K562 (cell line): ENCODE data around the gene ABCA7. TPM values are rescaled to one million over a fixed set of nuclear protein-coding genes. Genes with fewer than 3 reads are reported as not detected.

Experiments used
- AFF1 ChIP-seq, 2 experiments: fragments of 450-650 bp; IDR thresholded peaks; 2 replicates each; pipeline ENCODE4 v1.6.1; 2018; ENCODE audit warnings: mild to moderate bottlenecking in 2 of 2, low read depth in 1 of 2; ENCODE audit not compliant: partially characterized antibody in 2 of 2
- ARID2 ChIP-seq: fragments of 450-650 bp; IDR thresholded peaks from 2 replicates; pipeline ENCODE4 v1.6.1; 2017; ENCODE audit warnings: antibody characterized with exemption, mild to moderate bottlenecking
- BMI1 ChIP-seq: fragments of 150-350 bp; IDR thresholded peaks from 2 replicates; pipeline ENCODE4 v1.6.1; 2014; ENCODE audit warnings: low read length
- GATA2 ChIP-seq: sonication (generic); formaldehyde crosslinking; IDR thresholded peaks from 2 replicates; pipeline ENCODE4 v1.4.0; 2020; ENCODE audit warnings: mild to moderate bottlenecking, missing genetic modification reagents
- HDGF ChIP-seq: fragments of 450-650 bp; IDR thresholded peaks from 2 replicates; pipeline ENCODE4 v1.6.1; 2016
- HLTF ChIP-seq: fragments of 450-650 bp; IDR thresholded peaks from 2 replicates; pipeline ENCODE4 v1.6.1; 2016
- IRF1 ChIP-seq: sonication (generic); formaldehyde crosslinking; IDR thresholded peaks from 2 replicates; pipeline ENCODE4 v1.8.0; 2022; ENCODE audit warnings: missing genetic modification reagents, mild to moderate bottlenecking, borderline replicate concordance
- KDM2B ChIP-seq: fragments of 250-450 bp; sonication (Bioruptor Pico); IDR thresholded peaks from 2 replicates; pipeline ENCODE4 v1.8.0; 2021; ENCODE audit warnings: mild to moderate bottlenecking, moderate library complexity
- MCM2 ChIP-seq: fragments of 450-650 bp; IDR thresholded peaks from 2 replicates; pipeline ENCODE4 v1.6.1; 2017; ENCODE audit warnings: low read depth, mild to moderate bottlenecking
- MITF ChIP-seq: IDR thresholded peaks from 2 replicates; pipeline ENCODE4 v1.6.1; 2014; ENCODE audit warnings: antibody characterized with exemption
- NFIC ChIP-seq: fragments of 450-650 bp; IDR thresholded peaks from 2 replicates; pipeline ENCODE4 v1.6.1; 2017; ENCODE audit warnings: mild to moderate bottlenecking, inconsistent platforms
- NR1H2 ChIP-seq: sonication (generic); formaldehyde crosslinking; IDR thresholded peaks from 2 replicates; pipeline ENCODE4 v1.4.0; 2020; ENCODE audit warnings: mild to moderate bottlenecking, missing genetic modification reagents
- POLR2A ChIP-seq: fragments of 450-650 bp; conservative IDR thresholded peaks from 2 replicates; pipeline ENCODE4 v1.6.1; 2016
- SRSF9 ChIP-seq: fragments of 200-400 bp; formaldehyde crosslinking; IDR thresholded peaks from 2 replicates; pipeline ENCODE4 v1.6.1; 2017; ENCODE audit warnings: low read depth, low read length, borderline replicate concordance
- STAT5A ChIP-seq: IDR thresholded peaks from 2 replicates; pipeline ENCODE4 v1.6.1; 2012; ENCODE audit warnings: low read length, inconsistent platforms, borderline replicate concordance
- ZBTB26 ChIP-seq: fragments of 450-650 bp; formaldehyde crosslinking; IDR thresholded peaks from 2 replicates; pipeline ENCODE4 v1.4.0; 2022; ENCODE audit warnings: missing genetic modification characterization
- ZNF75A ChIP-seq: fragments of 450-650 bp; formaldehyde crosslinking; IDR thresholded peaks from 2 replicates; pipeline ENCODE4 v1.4.0; 2020; ENCODE audit warnings: mild to moderate bottlenecking
- ZNF780A ChIP-seq: fragments of 250-450 bp; sonication (Bioruptor Pico); IDR thresholded peaks from 2 replicates; pipeline ENCODE4 v1.5.0; 2021; ENCODE audit warnings: mild to moderate bottlenecking
- polyA plus RNA-seq, 8 experiments: library from polyadenylated mRNA; depleted of rRNA in 4 of 8; stranded (reverse) in 5 of 8; unstranded in 3 of 8; fragments of >200 nt; fragmentation: Nextera tagmentation in 2 of 8; fragmentation: Illumina TruSeq in 1 of 8; extraction: Ambion mirVana in 2 of 8; extraction: Trizol in 1 of 8; gene quantifications; 2 replicates each; pipeline versions ENCODE4 v1.2.1 to v1.2.3, GENCODE V29; 2011 to 2014; ENCODE audit warnings: inconsistent platforms in 1 of 8, missing spikeins in 1 of 8
- total RNA-seq, 7 experiments: library from RNA; depleted of rRNA in 6 of 7; stranded (reverse); fragments of >200 nt in 6 of 7; fragmentation: Illumina TruSeq in 2 of 7; extraction: Trizol in 2 of 7; gene quantifications; 2 replicates each; pipeline versions ENCODE4 v1.2.1 to v1.2.3, GENCODE V29; 2011 to 2021; ENCODE audit warnings: low replicate concordance in 1 of 7
- TF ChIP-seq, protein P1 (sequence below): fragments of 250-450 bp; sonication (Bioruptor Pico); IDR thresholded peaks from 2 replicates; pipeline ENCODE4 v1.9.0; 2021; ENCODE audit warnings: mild to moderate bottlenecking
- TF ChIP-seq, protein P2 (sequence below), 2 experiments: fragments of 450-650 bp; conservative IDR thresholded peaks; 2 replicates each; pipeline ENCODE4 v1.6.1; 2017; ENCODE audit warnings: mild to moderate bottlenecking in 2 of 2, moderate library complexity in 2 of 2

ABCA7 gene
- total and polyA plus RNA-seq, 9 of the 15 experiments (the other 6 are each of a cell fraction or from before 2014, with no cell fraction given), result 2.3 to 96.1 (median 31.2) TPM

GRCh38 chr19:1062387-1063029, 22.6 kb downstream of the ABCA7 start (continued):
- TF ChIP-seq ZBTB26 (CRISPR knock-in tag), result 0 out of 2 replicates have a peak, but pooled peaks have one; percentile 33
- no peak for TF ChIP-seq GATA2 (CRISPR knock-in tag)
- no peak for TF ChIP-seq KDM2B (CRISPR knock-in tag)
- no peak for TF ChIP-seq STAT5A
- 0 out of 2 replicates have a peak, but pooled peaks have one; percentile 56 for TF ChIP-seq HDGF
- TF ChIP-seq, protein P1, sequence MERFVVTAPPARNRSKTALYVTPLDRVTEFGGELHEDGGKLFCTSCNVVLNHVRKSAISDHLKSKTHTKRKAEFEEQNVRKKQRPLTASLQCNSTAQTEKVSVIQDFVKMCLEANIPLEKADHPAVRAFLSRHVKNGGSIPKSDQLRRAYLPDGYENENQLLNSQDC (CRISPR knock-in tag), result no peak
- TF ChIP-seq SRSF9, result no peak
- peak; percentile 34 for TF ChIP-seq POLR2A
- no peak for TF ChIP-seq HLTF
- no peak for TF ChIP-seq ZNF75A (CRISPR knock-in tag)
- no peak for TF ChIP-seq AFF1 (IDR thresholded peaks at IDR 0.05; ENCODE audit: low read depth in 1 of 2, partially characterized antibody in 2 of 2)
- no peak for TF ChIP-seq ZNF780A
- no peak for TF ChIP-seq MCM2
- no peak for TF ChIP-seq IRF1 (CRISPR knock-in tag)
- no peak for TF ChIP-seq MITF
- TF ChIP-seq ARID2, result no peak
- TF ChIP-seq, protein P2, sequence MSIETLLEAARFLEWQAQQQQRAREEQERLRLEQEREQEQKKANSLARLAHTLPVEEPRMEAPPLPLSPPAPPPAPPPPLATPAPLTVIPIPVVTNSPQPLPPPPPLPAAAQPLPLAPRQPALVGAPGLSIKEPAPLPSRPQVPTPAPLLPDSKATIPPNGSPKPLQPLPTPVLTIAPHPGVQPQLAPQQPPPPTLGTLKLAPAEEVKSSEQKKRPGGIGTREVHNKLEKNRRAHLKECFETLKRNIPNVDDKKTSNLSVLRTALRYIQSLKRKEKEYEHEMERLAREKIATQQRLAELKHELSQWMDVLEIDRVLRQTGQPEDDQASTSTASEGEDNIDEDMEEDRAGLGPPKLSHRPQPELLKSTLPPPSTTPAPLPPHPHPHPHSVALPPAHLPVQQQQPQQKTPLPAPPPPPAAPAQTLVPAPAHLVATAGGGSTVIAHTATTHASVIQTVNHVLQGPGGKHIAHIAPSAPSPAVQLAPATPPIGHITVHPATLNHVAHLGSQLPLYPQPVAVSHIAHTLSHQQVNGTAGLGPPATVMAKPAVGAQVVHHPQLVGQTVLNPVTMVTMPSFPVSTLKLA (conservative IDR thresholded peaks at IDR 0.05), result no peak
- no peak for TF ChIP-seq BMI1
- no peak for TF ChIP-seq NFIC
- TF ChIP-seq NR1H2 (CRISPR knock-in tag), result no peak
- TF ChIP-seq, all 486 proteins: peak for 7
